ENCODE results near the gene IQCB1. TPM values are rescaled to one million over a fixed set of nuclear protein-coding genes. Genes with fewer than 3 reads are reported as not detected.

Gene IQCB1
- total and polyA plus RNA-seq, 2 of the 8 experiments (the other 6 are each of a cell fraction or from before 2014, with no cell fraction given): 21.7 to 31.2 TPM

- WGBS, 2 experiments (ENCODE audit: extremely low coverage in 1 of 2, insufficient coverage in 1 of 2, insufficient read length in 1 of 2, insufficient replicate concordance in 2 of 2, low coverage in 1 of 2, low lambda C conversion rate in 2 of 2, missing lambda C conversion rate in 1 of 2): 92% methylated on average over 9 of the region's 15 CpGs; no CpG with 5 or more reads in 1 of the 2 experiments
- ChIA-PET CTCF (ENCODE audit: partially characterized antibody) (interaction anchor here (1.1 to 2.0 kb wide), 4 partner anchors 9 to 211 kb away, joined by 3 to 10 read pairs (median 4); no protein-coding TSS in a partner anchor), POLR2A (ENCODE audit: partially characterized antibody) (interaction anchor here (1.1 kb wide), 1 partner anchor 10 kb away, joined by 3 read pairs; no protein-coding TSS in a partner anchor)
- no peak for TF ChIP-seq EGR1 (IDR thresholded peaks at IDR 0.05; ENCODE audit: borderline replicate concordance, low read depth, low read length)
- no peak for TF ChIP-seq CTBP2 (IDR thresholded peaks at IDR 0.05; ENCODE audit: borderline replicate concordance, insufficient read depth, insufficient read length, low read length)
- TF ChIP-seq, protein P1, sequence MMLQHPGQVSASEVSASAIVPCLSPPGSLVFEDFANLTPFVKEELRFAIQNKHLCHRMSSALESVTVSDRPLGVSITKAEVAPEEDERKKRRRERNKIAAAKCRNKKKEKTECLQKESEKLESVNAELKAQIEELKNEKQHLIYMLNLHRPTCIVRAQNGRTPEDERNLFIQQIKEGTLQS (IDR thresholded peaks at IDR 0.05; ENCODE audit: insufficient read depth, low read depth, low read length): no peak
- no peak for TF ChIP-seq TBP (IDR thresholded peaks at IDR 0.05; ENCODE audit: low read depth, low read length)
- TF ChIP-seq GTF2F1 (IDR thresholded peaks at IDR 0.05; ENCODE audit: borderline replicate concordance, low read depth, low read length): no peak
- TF ChIP-seq SP4 (IDR thresholded peaks at IDR 0.05; ENCODE audit: low read length): no peak
- TF ChIP-seq, protein P2, sequence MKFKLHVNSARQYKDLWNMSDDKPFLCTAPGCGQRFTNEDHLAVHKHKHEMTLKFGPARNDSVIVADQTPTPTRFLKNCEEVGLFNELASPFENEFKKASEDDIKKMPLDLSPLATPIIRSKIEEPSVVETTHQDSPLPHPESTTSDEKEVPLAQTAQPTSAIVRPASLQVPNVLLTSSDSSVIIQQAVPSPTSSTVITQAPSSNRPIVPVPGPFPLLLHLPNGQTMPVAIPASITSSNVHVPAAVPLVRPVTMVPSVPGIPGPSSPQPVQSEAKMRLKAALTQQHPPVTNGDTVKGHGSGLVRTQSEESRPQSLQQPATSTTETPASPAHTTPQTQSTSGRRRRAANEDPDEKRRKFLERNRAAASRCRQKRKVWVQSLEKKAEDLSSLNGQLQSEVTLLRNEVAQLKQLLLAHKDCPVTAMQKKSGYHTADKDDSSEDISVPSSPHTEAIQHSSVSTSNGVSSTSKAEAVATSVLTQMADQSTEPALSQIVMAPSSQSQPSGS (IDR thresholded peaks at IDR 0.05; ENCODE audit: low read length): no peak
- H2AFZ ChIP-seq (ENCODE audit: low read length): no peak overlapping the region
- H4K20me1 ChIP-seq (replicated peaks in 1 of 2; ENCODE audit: control insufficient read depth in 1 of 2, insufficient read depth in 2 of 2, low read length in 2 of 2): no peaks in the 10 kb centered on the region
- H3K27me3 ChIP-seq (replicated peaks in 1 of 4; ENCODE audit: control insufficient read depth in 3 of 4, extremely low read depth in 1 of 4, insufficient read depth in 3 of 4, low read length in 3 of 4): no peaks in the 10 kb centered on the region
- H2BK15ac ChIP-seq (ENCODE audit: low read length): no peak overlapping the region
- H3K18ac ChIP-seq (ENCODE audit: extremely low read depth, low read length): no peak overlapping the region
- no peak overlapping the region for H2BK5ac ChIP-seq (ENCODE audit: low read depth, low read length)
- H3K14ac ChIP-seq (ENCODE audit: insufficient read length): no peak overlapping the region
- H3K4me3 ChIP-seq (ENCODE audit: extremely low read depth in 1 of 4, insufficient read depth in 2 of 4, low read depth in 3 of 4, low read length in 4 of 4): no peak overlapping the region
- no peaks in the 10 kb centered on the region for H3K4me1 ChIP-seq (replicated peaks in 1 of 4; ENCODE audit: control insufficient read depth in 3 of 4, insufficient read depth in 4 of 4, low read length in 3 of 4)
- FAIRE-seq (no peak), DNase-seq (ENCODE audit: low read depth in 1 of 2, low spot score in 2 of 2) (no peak)
- H3K4ac ChIP-seq (replicated peaks; ENCODE audit: insufficient read length, low read depth, low read length): no peak overlapping the region
- H3K27ac ChIP-seq (ENCODE audit: low read depth, low read length): no peak overlapping the region
- no peak overlapping the region for H4K91ac ChIP-seq (replicated peaks; ENCODE audit: insufficient read length, low read length)
- no peak overlapping the region for H2BK12ac ChIP-seq (ENCODE audit: low read depth, low read length)
- no peak overlapping the region for H3K9ac ChIP-seq (replicated peaks in 1 of 4; ENCODE audit: extremely low read depth in 1 of 4, low read depth in 3 of 4, low read length in 3 of 4)
- no peak overlapping the region for H4K5ac ChIP-seq (ENCODE audit: insufficient read length, low read depth, low read length)
- H3K23me2 ChIP-seq (ENCODE audit: low read depth, low read length): no peaks in the 10 kb centered on the region
- H4K8ac ChIP-seq (ENCODE audit: extremely low read depth, insufficient read depth, low read length): no peak overlapping the region
- H3K79me1 ChIP-seq (ENCODE audit: low read depth, low read length): no peaks in the 10 kb centered on the region
- no peaks in the 10 kb centered on the region for H3K36me3 ChIP-seq (ENCODE audit: control insufficient read depth in 2 of 4, insufficient read depth in 4 of 4, low read length in 3 of 4)
- no peak overlapping the region for H2BK120ac ChIP-seq (replicated peaks; ENCODE audit: low read depth, low read length)
- no peak overlapping the region for H2BK20ac ChIP-seq (ENCODE audit: low read length)
- H3K4me2 ChIP-seq (ENCODE audit: insufficient read depth in 1 of 2, low read depth in 2 of 2, low read length in 2 of 2): no peak overlapping the region
- no peaks in the 10 kb centered on the region for H3K9me3 ChIP-seq (ENCODE audit: insufficient read depth in 2 of 2, low read depth in 1 of 2, low read length in 1 of 2)
- H2AK5ac ChIP-seq (ENCODE audit: low read depth, low read length): no peak overlapping the region
- no peaks in the 10 kb centered on the region for H3K79me2 ChIP-seq (ENCODE audit: control insufficient read depth in 1 of 2, insufficient read depth in 2 of 2, low read length in 2 of 2)
- H3K23ac ChIP-seq (ENCODE audit: insufficient read length): no peak overlapping the region
- H3K56ac ChIP-seq (replicated peaks; ENCODE audit: insufficient read length, low read depth, low read length): no peak overlapping the region
Observed at GRCh38 chr3:121757812-121758545, 76.9 kb downstream of the IQCB1 start.
